Lung (tissue), 12 donors: Measurements from ENCODE around the gene PHACTR3. TPM values are rescaled to one million over a fixed set of nuclear protein-coding genes. Genes with fewer than 3 reads are reported as not detected.
"Not testable (repeated sequence)": the region's sequence is repeated elsewhere in the genome, so short reads cannot be mapped to it uniquely, and the experiment has no call there.

Experiments
- ATAC-seq: fragments of 200-7000 bp; cut with Tn5 transposase; one replicate; pipeline ENCODE4 v1.9.1; 2020; ENCODE audit warnings: moderate number of reproducible peaks; ENCODE audit not compliant: insufficient read depth, low FRiP score
- DNase-seq, 3 donors: peaks; one replicate each; pipeline ENCODE4 v3.0.0-alpha.2; 2013 to 2017
- H3K27ac ChIP-seq, 2 donors: one replicate each; pipeline ENCODE4 v1.5.1; 2013; ENCODE audit warnings: mild to moderate bottlenecking in 2 of 2, moderate library complexity in 2 of 2, control low read depth in 1 of 2, inconsistent platforms in 1 of 2, low read depth in 1 of 2, low read length in 1 of 2
- H3K27me3 ChIP-seq, 3 donors: one replicate each; pipeline ENCODE4 v1.5.1; 2013; ENCODE audit warnings: low read length in 2 of 3; ENCODE audit not compliant: control insufficient read depth in 3 of 3, insufficient read depth in 3 of 3
- H3K36me3 ChIP-seq, 4 donors: one replicate each; pipeline ENCODE4 v1.5.1; 2013; ENCODE audit warnings: low read length in 4 of 4, mild to moderate bottlenecking in 1 of 4, moderate library complexity in 1 of 4; ENCODE audit not compliant: control insufficient read depth in 4 of 4, insufficient read depth in 4 of 4
- H3K4me1 ChIP-seq, 5 donors: one replicate each; pipeline ENCODE4 v1.5.1; 2013; ENCODE audit warnings: low read length in 5 of 5, mild to moderate bottlenecking in 2 of 5, moderate library complexity in 1 of 5; ENCODE audit not compliant: control insufficient read depth in 5 of 5, insufficient read depth in 5 of 5
- H3K4me3 ChIP-seq: one replicate; pipeline ENCODE4 v1.5.1; 2013; ENCODE audit warnings: mild to moderate bottlenecking, control low read depth, moderate library complexity
- H3K9ac ChIP-seq, 2 donors: one replicate each; pipeline ENCODE4 v1.5.1; 2013; ENCODE audit warnings: low read length in 2 of 2, control low read depth in 1 of 2; ENCODE audit not compliant: insufficient read depth in 1 of 2
- H3K9me3 ChIP-seq, 4 donors: one replicate each; pipeline ENCODE4 v1.5.1; 2013; ENCODE audit warnings: low read length in 3 of 4, mild to moderate bottlenecking in 1 of 4, moderate library complexity in 1 of 4; ENCODE audit not compliant: control insufficient read depth in 4 of 4, insufficient read depth in 3 of 4
- WGBS, 2 donors: extraction: QIAGEN DNeasy Blood & Tissue Kit; methylation state at CpG; one replicate each; pipeline ENCODE4 v1.1.7; 2013; 5-methylcytosine and 5-hydroxymethylcytosine counted together
- polyA plus RNA-seq, 2 donors: library from polyadenylated mRNA; stranded (reverse); fragments of 200-250 nt; gene quantifications; one replicate each; pipeline ENCODE4 v1.2.1, GENCODE V29; 2013
- total RNA-seq, 2 donors: library from RNA; depleted of rRNA in 1 of 2; stranded (reverse); fragments of >200 nt in 1 of 2; gene quantifications; one replicate each; pipeline ENCODE4 v1.2.1, GENCODE V29; 2014 to 2021
- TF ChIP-seq, protein P1 (sequence below): IDR thresholded peaks from 2 replicates; pipeline ENCODE4 v1.5.1; 2012; ENCODE audit warnings: mild to moderate bottlenecking; ENCODE audit errors: control extremely low read depth, extremely low read depth
- donor health status: control.
- donor health status: control.
- donor health status: Bipolar disorder and iron deficiency.
- donor health status: healthy.
- donor health status: DM: yes; HTN: yes; CAD: no.

Gene PHACTR3
- total and polyA plus RNA-seq, 4 donors, result 3.8 to 12.0 (median 5.9) TPM

- 66 to 69% methylated on average over 7 of the region's 7 CpGs for WGBS, 2 donors
- DNase-seq, result peak in 2 of 3 donors; percentile 52 to 73
- no peak for ATAC-seq
These were observed 245.8 kb downstream of the PHACTR3 start for GRCh38 chr20:59850018-59850641.

DNA sequence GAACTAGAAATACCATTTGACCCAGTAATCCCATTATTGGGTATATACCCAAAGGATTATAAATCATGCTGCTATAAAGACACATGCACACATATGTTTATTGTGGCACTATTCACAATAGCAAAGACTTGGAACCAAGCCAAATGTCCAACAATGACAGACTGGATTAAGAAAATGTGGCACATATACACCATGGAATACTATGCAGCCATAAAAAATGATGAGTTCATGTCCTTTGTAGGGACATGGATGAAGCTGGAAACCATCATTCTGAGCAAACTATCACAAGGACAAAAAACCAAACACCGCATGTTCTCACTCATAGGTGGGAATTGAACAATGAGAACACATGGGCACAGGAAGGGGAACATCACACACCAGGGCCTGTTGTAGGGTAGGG lies 252.2 kb downstream of the PHACTR3 start:
- not testable (repeated sequence) for DNase-seq, H3K9ac ChIP-seq, ATAC-seq, H3K9me3 ChIP-seq, H3K4me1 ChIP-seq, H3K27me3 ChIP-seq, H3K36me3 ChIP-seq, H3K4me3 ChIP-seq, H3K27ac ChIP-seq
- 100% methylated on average over 1 of the region's 1 CpG; no CpG with 5 or more reads in 1 of the 2 donors for WGBS, 2 donors

More at GRCh38 chr20:59850018-59850641, 245.8 kb downstream of the PHACTR3 start:
- TF ChIP-seq, protein P1, sequence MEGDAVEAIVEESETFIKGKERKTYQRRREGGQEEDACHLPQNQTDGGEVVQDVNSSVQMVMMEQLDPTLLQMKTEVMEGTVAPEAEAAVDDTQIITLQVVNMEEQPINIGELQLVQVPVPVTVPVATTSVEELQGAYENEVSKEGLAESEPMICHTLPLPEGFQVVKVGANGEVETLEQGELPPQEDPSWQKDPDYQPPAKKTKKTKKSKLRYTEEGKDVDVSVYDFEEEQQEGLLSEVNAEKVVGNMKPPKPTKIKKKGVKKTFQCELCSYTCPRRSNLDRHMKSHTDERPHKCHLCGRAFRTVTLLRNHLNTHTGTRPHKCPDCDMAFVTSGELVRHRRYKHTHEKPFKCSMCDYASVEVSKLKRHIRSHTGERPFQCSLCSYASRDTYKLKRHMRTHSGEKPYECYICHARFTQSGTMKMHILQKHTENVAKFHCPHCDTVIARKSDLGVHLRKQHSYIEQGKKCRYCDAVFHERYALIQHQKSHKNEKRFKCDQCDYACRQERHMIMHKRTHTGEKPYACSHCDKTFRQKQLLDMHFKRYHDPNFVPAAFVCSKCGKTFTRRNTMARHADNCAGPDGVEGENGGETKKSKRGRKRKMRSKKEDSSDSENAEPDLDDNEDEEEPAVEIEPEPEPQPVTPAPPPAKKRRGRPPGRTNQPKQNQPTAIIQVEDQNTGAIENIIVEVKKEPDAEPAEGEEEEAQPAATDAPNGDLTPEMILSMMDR, result peak; percentile 10
- H3K4me1 ChIP-seq, result peaks cover 0 to 3% (median 0%) of the 10 kb centered on the region in 5 donors
- peaks cover 0 to 2% (median 0%) of the 10 kb centered on the region in 4 donors for H3K36me3 ChIP-seq
- H3K9ac ChIP-seq, result no peak overlapping the region
- no peaks in the 10 kb centered on the region for H3K27me3 ChIP-seq
- no peak overlapping the region for H3K27ac ChIP-seq
- H3K9me3 ChIP-seq, result no peaks in the 10 kb centered on the region
- no peak overlapping the region for H3K4me3 ChIP-seq

DNA sequence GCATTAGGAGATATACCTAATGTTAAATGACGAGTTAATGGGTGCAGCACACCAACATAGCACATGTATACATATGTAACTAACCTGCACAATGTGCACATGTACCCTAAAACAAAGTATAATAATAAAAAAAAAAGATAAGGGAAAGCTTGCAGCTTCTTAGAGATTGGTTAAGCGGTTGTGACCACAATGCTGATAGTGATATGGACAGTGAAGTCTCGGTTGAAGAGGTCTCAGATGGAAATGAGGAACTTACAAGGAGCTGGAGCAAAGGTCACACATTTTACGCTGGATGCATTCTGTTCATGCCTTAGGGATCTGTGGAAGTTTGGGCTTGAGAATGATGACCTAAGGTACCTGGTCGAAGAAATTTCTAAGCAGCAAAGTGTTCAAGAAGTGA lies 252.6 kb downstream of the PHACTR3 start:
- H3K9ac ChIP-seq, DNase-seq, H3K36me3 ChIP-seq, H3K27ac ChIP-seq, ATAC-seq, H3K4me1 ChIP-seq, H3K4me3 ChIP-seq, H3K27me3 ChIP-seq, H3K9me3 ChIP-seq: not testable (repeated sequence)
- WGBS, 2 donors, result 88 to 89% methylated on average over 5 of the region's 5 CpGs

- TF ChIP-seq, protein P1, result no peak
- H3K36me3 ChIP-seq, result no peaks in the 10 kb centered on the region
- peaks cover 0 to 2% (median 0%) of the 10 kb centered on the region in 3 donors for H3K27me3 ChIP-seq
- peaks cover 0 to under 1% (median 0%) of the 10 kb centered on the region in 5 donors for H3K4me1 ChIP-seq
- DNase-seq, result no peak
- H3K27ac ChIP-seq, result no peak overlapping the region
- H3K9me3 ChIP-seq, result peaks cover 0 to 4% (median 2%) of the 10 kb centered on the region in 4 donors
- H3K9ac ChIP-seq, result no peak overlapping the region
- H3K4me3 ChIP-seq, result no peak overlapping the region
- ATAC-seq, result no peak
- 95 to 96% methylated on average over 2 of the region's 2 CpGs for WGBS, 2 donors
These were observed 253.6 kb downstream of the PHACTR3 start for GRCh38 chr20:59857966-59858365.
